ENCODE data around the gene EPRS1. TPM values are rescaled to one million over a fixed set of nuclear protein-coding genes. Genes with fewer than 3 reads are reported as not detected.

Gene EPRS1
- total and polyA plus RNA-seq, 8 donors = 15.8 to 89.6 (median 33.8) TPM

DNA sequence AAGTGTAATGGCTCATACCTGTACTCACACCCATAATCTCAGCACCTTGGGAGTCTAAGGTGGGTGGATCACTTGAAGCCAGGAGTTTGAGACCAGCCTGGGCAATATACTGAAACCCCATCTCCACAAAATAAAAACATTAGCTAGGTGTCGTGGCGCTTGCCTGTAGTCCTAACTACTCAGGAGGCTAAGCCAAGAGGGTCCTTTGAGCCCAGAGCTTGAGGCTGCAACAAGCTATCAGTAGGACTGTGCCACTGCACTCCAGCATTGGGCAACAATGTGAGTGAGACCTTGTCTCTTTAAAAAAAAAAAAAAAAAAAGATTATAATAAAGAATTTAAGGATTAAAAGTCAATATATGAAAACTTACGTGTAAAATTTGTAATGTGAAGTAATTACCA is 31.6 kb upstream of the EPRS1 start:
- intact Hi-C loops (cut with DNase I; ENCODE audit: low total_unique reads) = no loop called here
- H3K4me3 ChIP-seq = no peak overlapping the region
- no peak for DNase-seq
- no peak overlapping the region for H3K27ac ChIP-seq
- no peaks in the 10 kb centered on the region for H3K4me1 ChIP-seq
- H3K36me3 ChIP-seq = peaks cover 5 to 43% (median 24%) of the 10 kb centered on the region in 4 donors
- TF ChIP-seq POLR2AphosphoS5 (IDR thresholded peaks at IDR 0.05) = no peak
- no peak for TF ChIP-seq EP300 (IDR thresholded peaks at IDR 0.05)
- TF ChIP-seq POLR2A (IDR thresholded peaks at IDR 0.05) = no peak
- no peak for TF ChIP-seq CTCF (IDR thresholded peaks at IDR 0.05)
- 98 to 100% (median 98%) methylated on average over 3 of the region's 3 CpGs for WGBS, 5 donors
- H3K27me3 ChIP-seq = no peaks in the 10 kb centered on the region
- H3K9me3 ChIP-seq = no peaks in the 10 kb centered on the region

- TF ChIP-seq EP300 (IDR thresholded peaks at IDR 0.05) (no peak), POLR2A (IDR thresholded peaks at IDR 0.05) (no peak), CTCF (IDR thresholded peaks at IDR 0.05) (no peak), POLR2AphosphoS5 (IDR thresholded peaks at IDR 0.05) (no peak)
- 86 to 93% (median 90%) methylated on average over 4 of the region's 4 CpGs for WGBS, 5 donors
- H3K27ac ChIP-seq = no peak overlapping the region
- no peaks in the 10 kb centered on the region for H3K9me3 ChIP-seq
- H3K4me3 ChIP-seq = no peak overlapping the region
- peaks cover 11 to 51% (median 32%) of the 10 kb centered on the region in 4 donors for H3K36me3 ChIP-seq
- intact Hi-C loops (cut with DNase I; ENCODE audit: low total_unique reads) = no loop called here
- H3K4me1 ChIP-seq = no peaks in the 10 kb centered on the region
- H3K27me3 ChIP-seq = no peaks in the 10 kb centered on the region
- no peak for DNase-seq
Observed at GRCh38 chr1:220076861-220077762, 30.8 kb upstream of the EPRS1 start.

DNA sequence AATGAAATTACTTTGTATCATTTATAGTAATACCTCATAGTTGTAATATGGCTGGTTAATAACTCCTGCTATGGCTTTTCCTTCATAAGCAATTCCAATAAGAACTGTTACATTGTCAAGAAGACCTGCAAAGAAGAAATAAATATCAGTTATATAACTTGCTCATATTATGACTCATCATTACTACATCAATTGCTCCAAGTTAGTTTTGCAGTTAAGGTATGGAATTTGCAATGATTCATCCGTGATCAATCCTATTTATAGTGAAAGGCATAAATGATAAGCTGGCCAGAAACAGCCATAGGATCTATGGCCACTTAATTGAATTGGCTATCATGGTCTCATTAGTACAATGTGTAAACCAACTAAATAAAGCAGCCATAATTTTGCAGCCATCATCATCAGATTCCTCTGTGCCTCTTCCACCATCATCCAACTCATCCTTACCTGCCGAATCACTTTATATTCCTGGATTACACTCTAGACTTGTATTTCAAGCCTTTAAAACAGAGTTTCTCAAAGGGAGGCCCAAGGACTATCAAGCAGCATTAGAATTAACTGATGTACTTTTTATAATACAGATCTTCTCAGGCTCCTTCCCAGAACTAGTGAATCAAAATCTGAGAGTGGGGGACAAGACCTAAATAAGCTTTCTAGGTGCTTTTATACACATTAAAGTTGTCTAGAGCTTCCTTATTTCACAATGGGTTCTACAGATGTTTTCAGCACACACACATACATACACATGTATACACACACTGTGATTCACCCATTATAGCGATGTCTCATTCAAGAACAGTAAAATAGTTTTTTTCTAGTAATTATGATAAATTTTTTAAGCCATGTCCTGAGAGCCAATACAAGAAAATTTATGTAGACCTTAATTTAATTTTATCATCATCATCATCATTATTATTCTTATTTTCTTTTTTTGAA is 21.2 kb upstream of the EPRS1 start:
- Histone ChIP-seq H3K9me3 (no peaks in the 10 kb centered on the region), H3K4me1 (no peaks in the 10 kb centered on the region), H3K27ac (no peak overlapping the region), H3K4me3 (no peak overlapping the region), H3K27me3 (no peaks in the 10 kb centered on the region), H3K36me3 (peaks cover 23 to 91% (median 88%) of the 10 kb centered on the region in 4 donors)
- no peak for TF ChIP-seq CTCF (IDR thresholded peaks at IDR 0.05)
- TF ChIP-seq POLR2AphosphoS5 (IDR thresholded peaks at IDR 0.05) = no peak
- TF ChIP-seq POLR2A (IDR thresholded peaks at IDR 0.05) = no peak
- no peak for TF ChIP-seq EP300 (IDR thresholded peaks at IDR 0.05)
- 94 to 96% (median 94%) methylated on average over 3 of the region's 3 CpGs for WGBS, 5 donors
- intact Hi-C loops (cut with DNase I; ENCODE audit: low total_unique reads) = no loop called here
- DNase-seq = no peak

- Histone ChIP-seq H3K4me3 (no peak overlapping the region), H3K36me3 (peaks cover 13 to 96% (median 93%) of the 10 kb centered on the region in 4 donors), H3K9me3 (no peaks in the 10 kb centered on the region), H3K27me3 (no peaks in the 10 kb centered on the region), H3K27ac (no peak overlapping the region), H3K4me1 (no peaks in the 10 kb centered on the region)
- DNase-seq = no peak
- 93 to 98% (median 97%) methylated on average over 6 of the region's 6 CpGs for WGBS, 5 donors
- TF ChIP-seq POLR2AphosphoS5 (IDR thresholded peaks at IDR 0.05) (no peak), POLR2A (IDR thresholded peaks at IDR 0.05) (no peak), EP300 (IDR thresholded peaks at IDR 0.05) (no peak)
- intact Hi-C loops (cut with DNase I; ENCODE audit: low total_unique reads) = no loop called here
Observed at GRCh38 chr1:220062629-220063028, 16.3 kb upstream of the EPRS1 start.

All from stomach (tissue), 9 donors.